22Rv1 (cell line): ENCODE data around the gene ENPP1.

Experiments
- ZFX ChIP-seq: fragments of 450-650 bp; IDR thresholded peaks from 2 replicates; pipeline ENCODE4 v1.6.1; 2017; ENCODE audit warnings: antibody characterized with exemption, borderline replicate concordance
- TF ChIP-seq, protein P1 (sequence below): fragments of 450-650 bp; IDR thresholded peaks from 2 replicates; pipeline ENCODE4 v1.5.1; 2017; ENCODE audit warnings: mild to moderate bottlenecking

DNA sequence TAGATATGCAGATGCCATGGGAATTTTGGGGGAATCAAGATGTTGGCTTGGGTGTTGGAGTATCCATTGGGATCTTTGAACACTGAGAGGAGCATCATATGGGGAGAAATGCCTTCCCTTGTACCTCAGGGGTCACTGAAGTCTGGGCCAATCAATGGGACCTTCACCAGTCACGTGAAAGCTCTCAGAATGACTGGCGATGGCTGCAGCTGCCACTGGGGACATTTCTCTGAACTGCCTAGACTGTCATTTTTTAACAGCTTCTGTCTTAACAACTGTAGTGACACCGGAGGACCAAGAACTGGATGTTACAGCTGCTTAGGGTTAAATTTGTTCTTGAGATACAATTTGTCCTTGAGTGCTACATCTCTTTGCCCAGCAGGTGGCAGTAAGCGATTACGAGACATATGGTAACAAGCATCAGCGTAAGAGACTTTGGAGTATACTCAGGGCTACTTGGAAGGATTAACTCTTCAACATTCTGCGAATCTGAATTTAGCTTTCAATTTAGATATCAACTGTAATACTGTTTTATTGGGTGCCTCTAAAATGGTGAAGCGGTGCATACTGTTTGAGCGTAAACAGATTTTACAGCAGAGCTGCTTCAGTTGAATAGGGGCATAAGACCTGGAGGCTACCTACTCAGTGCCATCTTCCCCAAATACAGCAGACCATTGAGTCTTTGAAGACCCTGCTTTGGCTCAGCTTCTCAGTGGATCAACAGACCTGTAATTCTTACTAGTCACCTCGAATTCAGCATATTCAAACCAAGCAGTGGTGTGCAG, 107.3 kb downstream of the ENPP1 start:
- TF ChIP-seq, protein P1, sequence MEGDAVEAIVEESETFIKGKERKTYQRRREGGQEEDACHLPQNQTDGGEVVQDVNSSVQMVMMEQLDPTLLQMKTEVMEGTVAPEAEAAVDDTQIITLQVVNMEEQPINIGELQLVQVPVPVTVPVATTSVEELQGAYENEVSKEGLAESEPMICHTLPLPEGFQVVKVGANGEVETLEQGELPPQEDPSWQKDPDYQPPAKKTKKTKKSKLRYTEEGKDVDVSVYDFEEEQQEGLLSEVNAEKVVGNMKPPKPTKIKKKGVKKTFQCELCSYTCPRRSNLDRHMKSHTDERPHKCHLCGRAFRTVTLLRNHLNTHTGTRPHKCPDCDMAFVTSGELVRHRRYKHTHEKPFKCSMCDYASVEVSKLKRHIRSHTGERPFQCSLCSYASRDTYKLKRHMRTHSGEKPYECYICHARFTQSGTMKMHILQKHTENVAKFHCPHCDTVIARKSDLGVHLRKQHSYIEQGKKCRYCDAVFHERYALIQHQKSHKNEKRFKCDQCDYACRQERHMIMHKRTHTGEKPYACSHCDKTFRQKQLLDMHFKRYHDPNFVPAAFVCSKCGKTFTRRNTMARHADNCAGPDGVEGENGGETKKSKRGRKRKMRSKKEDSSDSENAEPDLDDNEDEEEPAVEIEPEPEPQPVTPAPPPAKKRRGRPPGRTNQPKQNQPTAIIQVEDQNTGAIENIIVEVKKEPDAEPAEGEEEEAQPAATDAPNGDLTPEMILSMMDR, result peak; percentile 90
- no peak for TF ChIP-seq ZFX
